NCI-H82 (cell line): Measurements from ENCODE around the gene HS6ST1.

Source experiments
- DNase-seq: peaks from one replicate; lab custom pipeline; 2025; lab: John Stamatoyannopoulos, UW

HS6ST1 gene

DNA sequence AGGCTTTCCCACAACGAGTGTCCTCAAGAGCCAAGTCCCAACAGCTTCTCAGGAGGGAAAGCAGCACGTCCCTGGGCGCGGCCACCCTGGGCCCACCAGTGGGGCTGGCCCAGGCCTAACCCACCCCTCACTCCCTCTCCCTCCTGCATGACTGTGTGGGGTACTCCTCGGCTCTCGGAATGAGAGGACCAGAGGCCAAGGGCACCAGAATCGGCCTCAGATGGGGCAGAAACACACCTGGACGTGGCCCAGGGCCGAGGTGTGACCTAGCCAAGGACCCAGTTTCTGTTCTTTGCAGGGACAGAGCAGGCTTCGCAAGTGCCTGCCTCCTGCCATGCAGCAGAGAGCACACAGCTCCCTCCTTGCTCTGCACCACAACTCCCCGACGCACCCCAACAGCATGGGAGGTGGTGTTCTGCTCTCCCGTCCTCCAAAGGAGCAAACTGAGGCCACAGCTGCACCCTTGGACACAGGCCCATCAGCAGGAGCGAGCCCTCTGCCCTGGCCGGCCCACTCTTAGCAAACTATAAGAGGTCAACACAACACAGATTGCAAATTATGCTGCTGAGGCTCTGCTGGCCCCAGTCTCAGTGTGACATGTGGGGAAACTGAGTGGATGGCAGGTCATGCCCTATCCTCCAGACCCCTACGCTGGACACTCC lies 19.7 kb downstream of the HS6ST1 start:
- no peak for DNase-seq

GRCh38 chr2:128298286-128298685 lies 20.4 kb downstream of the HS6ST1 start:
- DNase-seq = no peak

- DNase-seq = no peak
Measured at GRCh38 chr2:128293870-128294455, 24.7 kb downstream of the HS6ST1 start.

DNA sequence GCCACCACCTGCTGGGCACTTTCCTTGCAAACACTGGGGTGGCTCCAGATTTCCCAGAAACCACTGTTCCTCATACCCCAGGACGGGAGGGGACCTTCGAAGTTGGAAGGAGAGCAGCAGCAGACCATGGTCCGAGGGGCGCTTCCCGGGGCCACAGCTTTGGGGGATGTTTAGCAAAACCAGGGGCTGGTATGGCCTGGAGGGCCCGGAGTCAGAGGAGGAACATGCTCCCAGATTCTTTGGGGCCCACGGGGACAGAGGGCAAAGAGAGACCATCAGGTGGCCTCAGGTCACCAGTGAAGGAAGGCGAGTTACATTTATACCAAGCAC lies 25.3 kb downstream of the HS6ST1 start:
- DNase-seq = no peak

- no peak for DNase-seq
Measured at GRCh38 chr2:128292599-128293425, 25.9 kb downstream of the HS6ST1 start.

GRCh38 chr2:128291844-128292598 lies 26.6 kb downstream of the HS6ST1 start:
- no peak for DNase-seq

GRCh38 chr2:128291161-128291843 lies 27.4 kb downstream of the HS6ST1 start:
- peak; percentile 25 for DNase-seq

- no peak for DNase-seq
Measured at GRCh38 chr2:128290356-128290755, 28.3 kb downstream of the HS6ST1 start.

DNA sequence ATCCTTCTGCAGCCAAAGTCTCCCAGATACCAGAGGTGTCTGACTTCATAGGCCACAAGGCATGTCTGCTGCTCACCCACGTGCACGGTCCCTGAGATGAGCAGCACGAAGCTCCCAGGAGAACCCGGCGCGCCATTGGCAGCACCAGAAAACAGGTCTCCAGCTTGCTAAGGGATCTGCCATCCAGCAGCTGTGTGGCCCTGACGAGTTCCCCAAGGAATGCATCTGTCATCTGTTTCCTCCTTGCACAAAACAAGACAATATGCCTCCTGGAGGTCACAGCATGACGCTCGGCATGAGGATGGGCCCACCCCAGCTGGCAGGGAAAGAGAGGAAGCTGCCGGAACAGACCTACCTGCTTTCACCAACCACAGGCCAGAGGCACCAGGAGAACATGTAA lies 29.2 kb downstream of the HS6ST1 start:
- peak; percentile 63 for DNase-seq

GRCh38 chr2:128288781-128289180 lies 29.9 kb downstream of the HS6ST1 start:
- no peak for DNase-seq

DNA sequence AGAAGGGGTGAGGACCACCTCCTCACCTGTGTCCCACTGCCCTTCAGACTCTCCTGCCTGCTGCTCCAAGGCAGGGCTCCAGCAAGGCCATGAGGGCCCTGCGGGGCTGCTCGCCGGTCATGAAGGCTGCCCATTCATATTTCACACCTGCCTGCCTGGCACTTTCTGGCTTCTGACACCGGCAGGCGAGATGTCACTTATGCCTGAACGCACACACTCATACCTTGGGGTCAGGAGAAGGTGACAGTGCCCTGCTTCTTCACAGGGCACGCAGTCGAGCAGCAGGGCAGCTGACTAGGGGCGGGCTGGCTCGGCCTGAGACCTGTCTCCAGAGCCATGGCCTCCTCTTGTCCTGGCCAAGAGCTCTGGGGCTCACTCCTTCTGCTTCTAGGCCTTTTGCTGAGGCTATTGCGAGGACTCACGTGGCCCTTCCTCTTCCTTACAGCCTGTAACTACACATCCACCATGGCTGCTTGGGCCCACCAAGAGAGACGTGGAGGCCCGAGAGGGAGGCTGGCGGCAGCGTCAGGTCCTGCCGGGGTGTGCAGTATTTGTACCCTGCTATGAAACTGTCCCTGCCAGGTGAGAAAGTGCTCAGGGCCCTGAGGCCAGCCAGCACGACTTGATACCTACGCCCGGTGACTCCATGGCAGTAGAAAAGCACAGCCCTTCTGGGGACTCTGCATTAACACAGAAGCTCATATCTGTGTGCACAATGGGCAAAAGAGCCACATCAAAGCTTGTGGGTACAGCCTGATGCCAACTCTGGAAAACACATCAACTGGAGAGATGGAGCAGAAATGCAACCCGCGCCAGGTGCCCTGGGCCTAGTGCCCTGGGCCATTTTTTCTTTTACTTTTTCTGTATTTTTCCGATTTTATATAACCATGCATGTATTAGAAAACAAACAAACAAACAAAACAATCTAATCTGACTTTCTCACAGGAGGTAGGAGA lies 30.6 kb downstream of the HS6ST1 start:
- no peak for DNase-seq

GRCh38 chr2:128286905-128287779 lies 31.5 kb downstream of the HS6ST1 start:
- no peak for DNase-seq

GRCh38 chr2:128286011-128286721 lies 32.5 kb downstream of the HS6ST1 start:
- DNase-seq = peak; percentile 21

DNA sequence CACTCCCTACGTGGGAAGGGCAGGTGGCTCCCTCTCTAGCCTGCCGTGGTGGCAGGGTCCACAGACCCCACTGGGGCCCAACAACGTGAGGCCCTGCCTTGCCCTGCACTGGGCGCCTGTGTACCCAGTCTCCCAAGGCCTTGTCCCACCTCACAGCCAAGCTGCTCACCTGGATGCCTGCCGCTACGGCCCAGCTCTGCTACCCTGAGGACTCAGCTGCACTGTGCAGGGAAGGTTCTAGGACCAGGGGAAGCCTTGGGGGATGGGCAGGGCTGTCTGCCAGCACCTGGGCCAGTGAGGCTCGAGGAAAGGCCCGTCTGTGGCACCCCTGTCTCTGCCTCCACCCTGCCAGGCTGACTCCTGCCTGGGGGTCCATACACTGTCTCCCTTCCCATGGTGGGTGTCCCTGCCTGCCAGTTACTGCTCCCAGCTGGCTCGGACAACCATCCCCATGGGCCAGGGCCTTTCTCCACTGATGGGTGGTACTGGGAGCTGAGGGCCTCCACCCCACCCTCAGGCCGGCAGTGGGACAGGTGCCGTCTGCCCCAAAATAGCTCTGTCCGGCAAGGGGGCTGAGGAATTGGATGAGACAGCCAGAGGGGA lies 33.2 kb downstream of the HS6ST1 start:
- DNase-seq = no peak

- DNase-seq = no peak
Measured at GRCh38 chr2:128284841-128285240, 33.8 kb downstream of the HS6ST1 start.

DNA sequence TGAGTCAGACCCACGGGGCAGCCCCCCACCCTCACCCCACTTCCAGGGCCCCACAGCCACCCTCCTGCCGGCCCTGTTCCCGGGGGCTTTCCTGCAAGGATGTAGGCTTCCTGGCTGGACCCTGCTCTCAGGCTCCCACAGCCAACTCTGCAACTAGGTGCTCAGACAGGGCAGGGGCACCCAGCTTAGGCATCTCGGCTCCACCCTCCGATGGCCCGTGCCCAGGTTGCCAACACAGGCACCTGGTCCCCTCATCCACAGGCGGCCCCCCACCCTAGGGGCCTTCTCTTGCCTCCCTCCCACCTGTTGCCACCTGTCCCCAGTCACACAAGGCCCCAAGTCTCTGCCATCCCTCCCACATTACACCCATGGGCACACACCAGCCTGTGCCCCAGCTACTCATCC lies 34.6 kb downstream of the HS6ST1 start:
- DNase-seq = no peak

GRCh38 chr2:128282976-128283810 lies 35.5 kb downstream of the HS6ST1 start:
- peak; percentile 48 for DNase-seq
